Stimulated activated CD8-positive, alpha-beta memory T cell treated with anti-CD3 and anti-CD28 coated beads, Interleukin-7, amount 100 ng/mL, for 1 hour (primary cell): Measurements from ENCODE around the gene APMAP.
"Not testable (repeated sequence)": the region's sequence is repeated elsewhere in the genome, so short reads cannot be mapped to it uniquely, and the experiment has no call there.

Experiments
- DNase-seq, 2 donors: peaks; one replicate each; pipeline ENCODE4 v3.0.0-alpha.2; 2020; ENCODE audit warnings: low read depth in 2 of 2

Gene APMAP

DNA sequence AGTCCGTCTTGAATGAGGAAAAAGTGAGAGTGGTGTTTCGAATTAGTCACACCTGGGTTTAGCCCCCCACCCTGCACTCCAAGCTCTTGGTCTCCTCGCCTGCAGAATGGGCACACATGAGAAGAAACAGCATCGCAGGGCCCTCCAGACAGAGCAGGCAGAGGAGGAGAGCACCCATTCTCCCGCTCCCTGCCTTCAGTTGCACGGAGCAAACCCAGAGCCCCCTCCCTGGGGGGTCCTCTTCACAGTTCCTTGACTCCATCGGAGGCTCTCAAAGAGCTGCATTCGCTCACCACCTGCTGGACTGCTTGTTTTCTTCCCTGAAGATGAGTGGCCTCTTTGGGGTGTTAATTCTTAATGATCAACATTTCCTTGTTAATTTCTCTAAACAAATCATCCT is 38.4 kb downstream of the APMAP start:
- no peak for DNase-seq

DNA sequence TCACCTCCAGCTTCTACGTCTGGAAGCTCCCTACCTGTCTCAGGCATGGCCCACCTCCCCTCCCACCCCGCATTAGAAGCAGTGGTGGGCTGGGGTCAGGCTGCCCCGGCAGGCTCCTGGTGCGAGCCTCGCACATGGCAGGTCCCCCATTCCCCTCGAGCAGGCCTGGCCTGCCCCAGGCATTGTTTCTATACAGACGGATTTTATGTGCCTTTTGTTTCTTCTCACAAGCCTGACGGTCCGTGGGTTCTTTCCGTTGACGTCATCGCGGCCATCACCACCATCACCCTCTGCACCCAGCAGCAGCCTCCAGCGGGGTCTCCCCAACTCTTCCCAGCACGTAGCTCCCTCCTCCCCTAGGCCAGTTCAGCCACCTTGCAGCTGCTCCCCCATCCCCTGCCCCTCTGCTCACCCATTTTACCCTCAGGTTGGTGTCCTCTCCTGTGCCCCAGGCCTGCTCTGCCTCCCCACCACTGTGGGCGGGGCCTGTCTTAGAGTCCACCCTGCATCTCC is 38.9 kb downstream of the APMAP start:
- DNase-seq, result no peak

DNA sequence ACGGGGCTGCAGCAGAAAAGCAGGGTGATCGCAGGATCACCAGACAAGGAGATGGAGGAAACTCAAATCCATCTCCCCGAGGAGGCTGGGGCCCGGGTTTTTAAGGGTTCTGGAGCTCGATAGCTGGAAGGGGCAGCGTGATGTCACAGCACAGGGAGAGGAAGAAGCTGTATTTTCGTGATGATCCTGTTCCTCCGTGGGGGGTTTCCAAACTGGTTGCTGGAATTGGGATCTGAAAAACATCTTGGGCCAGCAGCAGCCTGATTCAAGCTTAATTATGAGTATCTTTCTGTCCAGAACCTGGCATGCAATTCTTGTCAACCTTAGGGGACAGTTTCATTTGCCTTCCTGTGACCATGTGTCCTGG is 39.4 kb downstream of the APMAP start:
- DNase-seq, result no peak

DNA sequence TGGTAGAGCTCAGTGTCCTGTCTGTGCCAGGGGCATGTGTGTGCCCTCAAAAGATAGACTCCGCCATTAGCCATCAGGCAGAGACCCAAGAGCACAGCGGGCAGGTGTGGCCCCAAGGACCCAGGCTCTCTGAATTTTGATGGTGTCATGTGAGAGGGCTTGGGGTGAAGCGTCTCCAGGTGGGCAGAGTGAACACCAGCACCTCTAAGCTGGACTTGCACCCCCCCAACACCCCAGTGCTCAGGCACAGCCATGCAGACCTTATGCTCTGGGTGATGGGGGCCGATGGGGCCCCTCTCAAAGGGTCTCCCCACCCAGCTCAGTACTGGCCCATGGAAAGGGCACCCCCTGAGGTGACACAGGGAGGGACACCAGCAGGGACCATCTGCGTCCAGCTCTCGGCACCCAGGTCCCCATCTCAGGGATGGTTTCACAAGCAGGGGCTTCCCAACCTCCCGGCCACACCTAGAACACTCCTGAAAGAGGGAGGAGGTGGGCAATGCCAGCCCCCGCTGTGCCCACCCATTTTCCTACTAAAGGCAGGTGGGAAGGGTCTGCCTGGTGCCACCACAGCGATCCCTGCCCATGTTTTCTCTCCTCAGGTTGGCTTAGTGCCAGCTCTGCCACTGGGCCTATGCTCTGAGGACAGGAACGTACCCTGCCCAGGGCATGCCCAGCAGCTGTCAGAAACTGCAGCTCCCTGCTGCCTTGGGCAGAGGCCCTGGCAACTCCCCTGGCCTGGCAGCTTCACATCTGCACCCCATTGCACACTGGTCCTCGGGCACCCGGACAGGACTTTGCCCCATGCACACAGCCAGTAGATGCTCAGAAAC is 40.0 kb downstream of the APMAP start:
- DNase-seq, result no peak

DNA sequence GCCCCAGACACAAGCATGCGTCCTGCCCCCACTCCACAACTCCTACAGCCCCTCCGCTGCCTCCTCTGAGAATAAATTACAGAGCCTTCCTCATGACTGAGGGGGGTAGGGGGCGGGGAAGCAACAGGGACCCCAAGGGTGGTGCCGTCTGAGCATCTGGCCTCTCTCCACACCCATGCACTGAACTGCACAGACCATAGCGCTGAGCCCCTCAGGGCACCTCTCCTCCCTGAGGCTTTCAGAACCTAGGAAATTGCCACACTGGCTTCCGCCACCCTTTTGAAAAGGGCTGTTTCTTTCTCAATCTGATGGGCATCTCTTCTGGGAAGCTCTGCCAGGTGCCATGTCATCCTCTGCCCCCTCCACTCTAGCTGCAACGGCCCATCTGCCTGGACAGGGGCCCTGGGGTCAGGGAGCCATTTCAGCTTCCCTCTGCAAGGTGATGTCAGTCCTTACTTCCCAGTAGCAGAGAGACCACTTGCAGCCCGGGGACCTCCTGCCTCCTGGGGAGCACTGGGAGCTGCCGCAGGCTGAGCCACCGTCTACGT is 40.9 kb downstream of the APMAP start:
- DNase-seq, result no peak

DNA sequence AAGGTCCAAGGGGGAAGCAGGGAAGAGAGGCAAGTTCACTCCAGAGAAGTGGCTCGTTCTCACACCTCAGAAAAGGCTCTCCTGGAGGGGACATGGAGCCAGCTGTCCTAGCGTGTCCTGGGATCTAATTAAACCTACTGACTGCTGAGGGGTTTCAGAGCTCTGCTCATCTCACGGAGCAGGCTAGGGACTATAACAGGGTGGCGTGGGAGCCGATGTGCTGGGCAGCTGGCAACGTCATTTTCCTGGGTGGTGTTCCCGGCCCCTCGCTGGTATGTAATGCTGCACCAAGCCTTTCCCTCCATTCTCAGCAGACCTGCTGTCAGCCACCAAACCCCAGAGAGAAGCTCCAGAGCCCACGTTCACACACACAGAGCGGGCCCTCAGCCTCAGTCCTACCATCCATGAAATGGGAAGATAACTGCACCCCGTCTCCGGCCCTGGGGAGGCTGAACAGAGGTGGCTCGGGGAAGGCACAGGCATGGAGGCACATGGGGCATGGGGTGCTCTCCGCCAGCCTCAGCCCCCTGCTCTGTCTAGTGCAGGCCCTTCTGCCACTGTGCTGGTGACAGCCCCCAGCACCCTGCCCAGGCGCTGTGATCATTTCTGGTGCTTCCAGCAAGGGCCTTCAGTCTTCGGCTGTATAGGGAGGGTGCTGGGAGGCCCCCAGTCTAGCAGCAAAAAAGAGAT is 41.6 kb downstream of the APMAP start:
- DNase-seq, result no peak

DNA sequence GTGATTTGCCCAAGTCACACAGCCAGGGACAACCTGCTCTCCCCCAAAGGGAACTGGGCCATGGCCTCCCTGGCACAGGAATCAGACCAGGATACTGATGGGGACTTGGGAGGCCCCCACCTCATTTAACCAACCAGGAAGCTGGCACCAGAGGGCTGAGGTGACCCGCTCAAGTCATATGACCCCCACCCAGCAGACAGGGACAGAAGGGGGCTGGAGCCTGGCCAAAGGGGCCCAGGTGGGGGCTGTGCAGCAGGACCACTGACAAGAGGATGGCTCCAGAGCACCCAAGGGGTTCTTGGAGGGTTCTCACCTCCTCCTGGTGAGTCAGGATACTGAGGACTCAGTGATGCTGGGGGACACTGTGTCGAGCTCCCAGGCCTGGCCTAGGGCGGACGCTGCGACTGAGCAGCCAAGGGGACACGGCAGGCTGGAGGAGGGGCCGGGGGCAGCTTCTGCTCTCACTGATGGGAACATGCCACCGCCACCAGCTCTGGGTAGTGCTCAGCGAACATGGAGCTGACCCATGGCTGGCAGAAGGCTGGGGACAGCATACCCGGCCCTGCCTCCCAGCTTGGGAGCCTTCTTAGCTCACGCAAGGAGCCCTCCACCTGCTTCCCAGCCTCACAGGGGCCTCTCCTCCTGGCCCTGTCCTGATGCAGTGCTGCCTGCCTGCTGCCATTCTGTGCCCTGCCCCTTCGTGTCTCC is 42.3 kb downstream of the APMAP start:
- DNase-seq, result no peak

DNA sequence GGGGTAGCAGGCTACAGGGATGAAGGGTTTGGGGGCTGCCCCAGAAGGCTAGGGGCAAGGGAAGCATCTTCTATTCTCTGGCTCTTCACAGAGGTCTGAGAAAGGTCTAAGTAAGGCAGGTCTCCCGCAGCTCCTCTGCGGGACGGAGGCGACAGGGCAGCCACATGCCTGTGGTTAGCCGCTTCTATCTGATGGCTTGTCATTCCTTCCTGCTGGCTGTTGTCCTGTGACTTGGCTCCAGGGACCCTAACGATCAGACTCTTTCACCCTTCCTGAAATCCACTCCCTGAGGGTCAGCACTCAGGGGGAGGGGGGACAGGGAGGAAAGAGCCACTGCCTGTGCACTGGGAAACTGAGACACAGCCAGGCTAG is 42.8 kb downstream of the APMAP start:
- DNase-seq, result no peak

DNA sequence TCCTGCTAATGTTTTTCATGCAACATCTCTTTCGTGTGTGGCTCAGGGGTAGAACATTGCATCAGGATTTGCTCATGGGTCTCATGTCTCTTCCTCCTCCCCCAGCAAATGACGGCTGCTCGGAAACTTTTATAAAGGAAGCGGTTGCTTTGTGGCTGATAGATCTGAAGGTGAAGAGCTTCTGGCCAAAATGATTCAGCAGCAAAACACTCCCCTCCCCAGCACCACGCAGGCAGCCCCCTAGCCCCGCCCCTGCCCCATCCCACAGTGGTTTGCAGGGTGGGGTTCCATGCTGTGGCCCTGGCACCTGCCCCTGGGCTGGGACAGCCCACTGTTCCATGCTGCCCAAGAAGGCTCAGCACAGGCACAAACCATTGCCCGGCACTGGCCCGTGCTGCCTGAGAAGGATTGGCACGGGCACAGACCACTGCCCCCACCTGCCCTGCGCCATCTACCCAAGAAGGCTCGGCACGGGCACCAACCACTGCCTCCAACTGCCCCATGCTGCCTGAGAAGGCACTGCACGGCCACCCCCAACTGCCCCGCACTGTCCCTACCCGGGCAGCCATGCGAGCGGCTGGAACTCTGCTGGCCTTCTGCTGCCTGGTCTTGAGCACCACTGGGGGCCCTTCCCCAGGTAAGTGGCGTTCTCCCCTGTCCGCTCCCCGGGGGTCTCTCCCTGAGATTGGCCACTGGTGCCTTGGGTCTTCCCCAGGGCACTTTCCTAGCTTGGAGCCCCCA is 43.4 kb downstream of the APMAP start, which contains the start of gene CST7:
Gene CST7, plus strand, starts transcription at position 331 of the 741 bp plus-strand sequence. Its CDS starts 237 bp downstream, at position 568.
- DNase-seq, result peak; percentile 75

DNA sequence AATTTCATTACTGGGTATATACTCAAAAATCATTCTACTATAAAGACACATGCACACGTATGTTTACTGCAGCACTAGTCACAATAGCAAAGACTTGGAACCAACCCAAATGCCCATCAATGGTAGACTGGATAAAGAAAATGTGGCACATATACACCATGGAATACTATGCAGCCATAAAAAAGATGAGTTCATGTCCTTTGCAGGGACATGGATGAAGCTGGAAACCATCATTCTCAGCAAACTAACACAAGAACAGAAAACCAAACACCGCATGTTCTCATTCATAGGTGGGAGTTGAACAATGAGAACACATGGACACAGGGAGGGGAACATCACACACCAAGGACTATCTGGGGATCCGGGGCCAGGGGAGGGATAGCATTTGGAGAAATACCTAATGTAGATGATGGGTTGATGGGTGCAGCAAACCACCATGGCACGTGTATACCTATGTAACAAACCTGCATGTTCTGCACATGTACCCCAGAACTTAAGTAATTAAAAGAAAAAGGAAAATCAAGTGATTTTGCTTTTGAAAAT is 44.1 kb downstream of the APMAP start:
- not testable (repeated sequence) for DNase-seq

DNA sequence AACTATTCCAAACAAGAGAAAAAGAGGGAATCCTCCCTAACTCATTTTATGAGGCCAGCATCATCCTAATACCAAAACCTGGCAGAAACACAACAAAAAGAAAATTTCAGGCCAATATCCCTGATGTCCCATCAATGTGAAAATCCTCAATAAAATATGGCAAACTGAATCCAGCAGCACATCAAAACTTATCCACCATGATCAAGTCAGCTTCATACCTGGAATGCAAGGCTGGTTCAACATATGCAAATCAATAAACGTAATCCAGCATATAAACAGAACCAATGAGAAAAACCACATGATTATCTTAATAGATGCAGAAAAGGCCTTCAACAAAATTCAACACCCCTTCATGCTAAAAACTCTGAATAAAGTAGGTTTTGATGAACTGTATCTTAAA is 46.2 kb downstream of the APMAP start:
- DNase-seq, result not testable (repeated sequence)

DNA sequence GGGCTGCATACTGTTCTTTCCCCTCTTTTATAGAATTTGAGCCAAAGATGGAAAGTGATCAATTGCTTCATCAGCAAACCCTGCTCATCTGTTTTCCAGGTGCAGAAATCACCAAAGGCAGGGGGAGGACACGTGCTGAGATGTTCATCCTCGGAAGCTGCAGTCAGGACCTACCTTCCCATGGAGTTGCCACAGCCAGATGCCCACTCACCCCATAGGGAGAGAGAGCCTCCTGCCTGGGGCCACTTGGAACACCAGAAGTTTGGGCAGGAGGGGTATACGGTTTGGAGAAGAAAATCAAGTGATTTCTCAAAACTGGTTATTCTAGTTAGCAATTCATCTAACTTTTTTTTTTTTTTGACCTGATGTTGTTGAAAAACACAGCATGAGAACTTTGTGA is 48.8 kb downstream of the APMAP start:
- DNase-seq, result no peak

DNA sequence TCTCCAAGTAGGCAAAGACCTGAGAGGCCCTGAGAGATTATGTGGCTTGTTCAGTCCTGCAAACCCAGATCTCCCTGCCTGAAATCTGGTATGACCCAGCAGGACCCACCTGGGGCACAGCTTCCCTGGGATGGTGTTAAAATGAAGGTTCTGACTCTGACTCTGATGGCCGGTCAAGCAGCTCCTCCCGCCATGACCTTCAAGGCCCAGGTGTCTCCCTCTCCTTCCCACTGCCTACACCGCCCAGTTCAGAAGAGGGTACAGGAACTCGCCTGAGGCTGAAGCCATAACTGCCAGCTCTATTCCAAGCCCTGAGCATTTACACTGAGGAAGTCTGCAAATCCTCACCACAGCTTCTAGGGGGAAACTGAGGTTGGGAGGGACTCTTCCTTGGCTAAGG is 49.4 kb downstream of the APMAP start:
- DNase-seq, result no peak

DNA sequence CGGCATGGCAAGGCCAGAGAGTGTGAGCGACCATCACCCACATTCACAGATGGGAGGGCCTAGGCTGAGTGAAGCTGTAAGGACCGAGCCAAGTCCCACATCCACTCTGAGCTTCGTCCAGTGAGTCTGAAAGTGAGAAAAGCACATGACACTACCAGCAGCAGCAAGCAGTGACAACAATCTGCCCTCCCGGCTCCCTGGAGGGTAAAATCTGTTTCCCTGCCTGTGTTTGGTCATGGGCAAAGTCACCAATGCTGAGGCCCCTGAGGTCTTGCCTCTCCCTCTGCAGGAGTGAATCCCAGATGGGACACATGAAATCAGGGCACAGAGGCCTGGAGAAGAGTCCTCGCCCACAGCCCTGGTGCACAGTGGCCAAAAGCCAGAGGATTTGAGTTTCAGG is 49.9 kb downstream of the APMAP start:
- no peak for DNase-seq

DNA sequence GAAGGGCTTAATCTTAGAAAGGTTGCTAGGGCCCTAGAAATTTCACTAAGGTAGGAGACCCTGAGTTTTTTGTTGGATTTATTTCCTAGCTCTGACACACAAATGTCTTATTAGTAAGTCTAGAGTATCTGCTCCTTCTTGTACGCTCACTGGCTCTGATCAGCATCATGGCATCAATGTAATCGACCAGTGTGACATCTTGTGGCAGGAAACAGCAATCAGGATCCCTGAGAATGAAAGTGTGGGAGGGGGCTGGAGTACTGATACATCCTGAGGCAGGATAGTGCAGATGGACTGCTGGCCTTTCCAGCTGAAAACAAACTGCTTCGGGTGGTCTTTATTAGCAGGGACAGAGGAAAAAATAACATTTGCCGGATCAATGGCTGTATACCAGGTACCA is 53.5 kb downstream of the APMAP start:
- DNase-seq, result no peak

DNA sequence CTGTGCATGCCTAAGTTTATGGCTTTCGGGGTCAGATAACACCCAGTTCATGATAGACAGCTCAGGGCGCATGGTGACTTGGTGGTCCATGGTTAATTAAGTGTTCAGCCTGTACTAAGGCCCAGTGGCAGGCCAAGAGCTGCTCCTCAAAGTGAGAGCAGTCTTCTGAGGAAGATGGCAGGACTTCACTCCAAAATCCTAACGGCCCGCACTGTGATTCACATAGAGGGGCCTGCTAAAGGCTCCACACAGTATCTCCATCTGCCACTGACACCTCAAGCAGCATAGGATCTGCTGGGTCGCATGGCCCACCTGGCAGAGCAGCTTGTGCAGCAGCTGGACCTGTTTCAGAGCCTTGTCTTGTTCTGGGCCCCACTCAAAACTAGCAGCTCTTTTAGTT is 54.1 kb downstream of the APMAP start:
- no peak for DNase-seq

DNA sequence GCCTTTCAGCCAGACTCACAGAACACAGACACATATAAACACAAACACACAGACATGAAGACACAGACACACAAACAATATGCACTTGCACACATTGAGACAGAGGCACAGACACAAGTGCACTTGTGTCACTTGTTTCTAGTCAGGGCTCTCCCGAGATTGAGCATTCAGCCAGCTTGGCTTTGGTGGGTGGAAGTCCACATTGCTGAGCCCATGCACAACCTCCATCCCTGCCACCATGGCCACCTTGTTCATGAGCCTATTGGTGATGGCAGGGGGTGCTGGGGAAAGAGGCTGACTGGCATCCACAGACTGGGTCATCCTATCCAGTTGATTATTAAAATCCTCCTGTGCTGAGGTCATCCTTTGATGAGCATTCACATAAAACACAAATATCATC is 55.0 kb downstream of the APMAP start:
- DNase-seq, result no peak

DNA sequence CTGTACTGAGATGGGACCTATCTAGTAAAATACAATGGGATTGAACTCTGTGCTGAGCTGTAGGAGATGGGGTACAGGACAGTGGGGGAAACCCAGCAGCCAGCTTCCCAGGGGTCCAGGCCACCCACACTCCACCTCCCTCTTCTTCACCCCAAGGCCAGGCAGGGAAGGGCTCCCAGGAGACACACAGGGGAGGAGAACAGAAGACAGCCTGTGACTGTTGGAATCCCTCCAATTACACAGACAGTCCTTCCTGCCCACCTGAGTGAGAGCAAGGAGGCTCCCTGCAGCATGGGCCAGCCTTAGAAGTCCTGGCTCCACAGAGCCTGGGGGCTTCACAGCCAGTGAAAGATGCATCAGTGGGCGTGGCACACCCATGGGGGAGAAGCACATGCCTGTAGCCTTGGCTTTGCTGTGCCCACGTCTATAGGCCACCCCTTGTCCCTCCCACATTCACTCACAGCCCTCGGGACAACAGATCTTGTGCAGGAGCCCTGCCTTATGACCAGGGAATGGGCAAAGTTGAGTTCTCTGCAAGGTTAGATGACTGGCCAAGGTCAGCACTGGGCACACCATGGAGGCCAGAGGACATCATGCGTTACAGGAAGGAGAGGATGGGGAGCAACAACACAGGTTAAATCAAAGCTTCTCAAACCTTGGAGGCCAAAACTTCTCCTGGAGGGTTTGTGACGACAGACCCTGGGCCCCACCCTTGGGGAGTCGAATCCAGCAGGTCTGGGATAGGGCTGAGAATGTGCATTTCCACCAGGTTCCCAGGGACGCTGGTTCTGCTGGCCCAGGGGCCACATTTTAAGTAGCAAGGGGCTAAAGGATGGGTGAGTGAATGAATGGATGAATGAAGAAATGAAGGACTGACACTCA is 55.8 kb downstream of the APMAP start:
- no peak for DNase-seq

DNA sequence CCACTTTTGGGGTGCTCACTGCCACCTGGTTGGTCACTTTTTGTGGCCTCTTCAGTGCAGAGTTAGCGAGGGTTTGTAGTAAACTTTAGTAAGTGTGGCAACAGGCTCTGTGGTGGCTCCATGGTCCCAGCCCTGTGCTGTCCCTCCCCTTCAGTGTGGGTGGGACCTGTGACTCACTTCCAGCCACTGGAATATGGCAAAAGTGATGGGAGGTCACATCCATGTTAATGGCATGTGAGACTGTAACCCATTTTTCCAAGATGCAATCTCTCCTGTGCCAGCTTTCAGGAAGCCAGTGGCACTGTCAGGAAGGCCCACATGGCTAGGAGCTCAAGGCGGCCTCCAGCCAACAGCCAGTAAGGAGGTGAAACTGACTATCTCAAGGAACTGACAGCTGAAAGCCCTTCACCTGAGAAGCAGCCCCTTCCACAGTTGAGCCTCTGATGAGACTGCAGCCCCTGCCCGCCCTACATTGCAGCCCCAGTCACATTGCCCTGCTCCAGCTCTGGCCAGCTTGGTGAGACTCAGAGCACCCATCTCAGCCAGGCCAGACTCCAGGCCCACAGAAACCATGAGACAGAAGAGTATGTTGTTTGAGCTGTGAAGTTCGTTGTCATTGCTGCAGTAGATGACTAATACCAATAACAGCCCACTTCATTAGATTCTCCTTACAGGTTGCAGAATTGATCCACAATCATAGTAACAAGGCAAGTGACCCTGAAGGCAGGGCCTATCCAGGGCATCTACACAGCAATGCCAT is 56.6 kb downstream of the APMAP start:
- no peak for DNase-seq
